ENCODE data around the gene PPIP5K2. TPM values are rescaled to one million over a fixed set of nuclear protein-coding genes. Genes with fewer than 3 reads are reported as not detected.

PPIP5K2 gene
- total RNA-seq, 1 donor from 2014 or later: 20.3 TPM

GRCh38 chr5:103102234-103102633 is 17.9 kb upstream of the PPIP5K2 start:
- DNase-seq (ENCODE audit: low read depth): no peak
- Histone ChIP-seq H3K36me3 (ENCODE audit: control insufficient read depth, insufficient read depth, low read length) (no peaks in the 10 kb centered on the region), H3K27me3 (ENCODE audit: control insufficient read depth, insufficient read depth, low read length) (no peaks in the 10 kb centered on the region), H3K4me3 (ENCODE audit: low read depth, low read length) (no peak overlapping the region)
- TF ChIP-seq CTCF (IDR thresholded peaks at IDR 0.05; ENCODE audit: insufficient read depth, low read length, severe bottlenecking): no peak
- FAIRE-seq: no peak

DNA sequence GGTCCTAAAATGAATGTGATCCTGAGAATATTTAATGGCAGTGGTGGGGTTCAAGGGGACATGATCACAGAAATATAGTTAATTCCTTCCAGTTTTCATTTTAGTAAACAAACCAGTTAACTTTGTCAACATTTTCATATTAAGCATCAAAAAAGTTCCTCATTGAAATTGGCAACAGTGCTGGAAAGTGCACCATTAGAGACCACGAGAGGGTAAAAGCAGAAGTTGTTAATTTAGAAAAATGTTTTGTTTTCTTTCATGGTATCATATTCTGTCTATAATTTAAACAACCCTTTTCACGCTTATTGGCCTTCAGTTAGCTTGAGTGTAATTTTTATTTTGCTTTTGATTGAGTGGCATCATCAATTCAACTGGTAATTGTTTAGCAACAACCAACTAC is 12.0 kb upstream of the PPIP5K2 start:
- no peak overlapping the region for H3K4me3 ChIP-seq (ENCODE audit: low read depth, low read length)
- DNase-seq (ENCODE audit: low read depth): no peak
- no peaks in the 10 kb centered on the region for H3K36me3 ChIP-seq (ENCODE audit: control insufficient read depth, insufficient read depth, low read length)
- TF ChIP-seq CTCF (IDR thresholded peaks at IDR 0.05; ENCODE audit: insufficient read depth, low read length, severe bottlenecking): no peak
- no peak for FAIRE-seq
- no peaks in the 10 kb centered on the region for H3K27me3 ChIP-seq (ENCODE audit: control insufficient read depth, insufficient read depth, low read length)

GRCh38 chr5:103109277-103109676 is 10.8 kb upstream of the PPIP5K2 start:
- FAIRE-seq (no peak), DNase-seq (ENCODE audit: low read depth) (no peak)
- H3K36me3 ChIP-seq (ENCODE audit: control insufficient read depth, insufficient read depth, low read length): no peaks in the 10 kb centered on the region
- TF ChIP-seq CTCF (IDR thresholded peaks at IDR 0.05; ENCODE audit: insufficient read depth, low read length, severe bottlenecking): no peak
- H3K27me3 ChIP-seq (ENCODE audit: control insufficient read depth, insufficient read depth, low read length): no peaks in the 10 kb centered on the region
- H3K4me3 ChIP-seq (ENCODE audit: low read depth, low read length): no peak overlapping the region

GRCh38 chr5:103110403-103110802 is 9.7 kb upstream of the PPIP5K2 start:
- Histone ChIP-seq H3K27me3 (ENCODE audit: control insufficient read depth, insufficient read depth, low read length) (no peaks in the 10 kb centered on the region), H3K4me3 (ENCODE audit: low read depth, low read length) (no peak overlapping the region), H3K36me3 (ENCODE audit: control insufficient read depth, insufficient read depth, low read length) (no peaks in the 10 kb centered on the region)
- FAIRE-seq (no peak), DNase-seq (ENCODE audit: low read depth) (no peak)
- TF ChIP-seq CTCF (IDR thresholded peaks at IDR 0.05; ENCODE audit: insufficient read depth, low read length, severe bottlenecking): no peak

DNA sequence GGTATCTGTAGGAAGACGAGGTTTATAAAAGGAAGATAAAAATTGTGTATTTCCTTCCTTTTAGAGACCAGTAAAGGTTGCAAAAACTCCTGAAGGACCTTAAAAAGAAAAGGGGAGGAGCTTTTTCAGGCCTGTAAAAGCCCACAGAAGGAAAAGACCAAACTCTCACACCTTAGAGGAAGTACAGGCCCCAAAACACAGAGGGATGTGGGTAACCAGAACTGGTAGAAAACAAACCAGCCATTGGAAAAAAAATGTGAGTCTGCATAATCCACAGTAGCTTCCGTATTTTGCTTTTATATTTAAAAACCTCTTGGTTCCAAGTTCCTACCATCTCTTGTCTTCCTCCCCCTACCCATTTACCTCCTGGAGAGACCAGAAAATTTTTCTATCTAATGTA is 8.6 kb upstream of the PPIP5K2 start:
- no peak for TF ChIP-seq CTCF (IDR thresholded peaks at IDR 0.05; ENCODE audit: insufficient read depth, low read length, severe bottlenecking)
- Histone ChIP-seq H3K4me3 (ENCODE audit: low read depth, low read length) (no peak overlapping the region), H3K27me3 (ENCODE audit: control insufficient read depth, insufficient read depth, low read length) (no peaks in the 10 kb centered on the region), H3K36me3 (ENCODE audit: control insufficient read depth, insufficient read depth, low read length) (no peaks in the 10 kb centered on the region)
- DNase-seq (ENCODE audit: low read depth): no peak
- FAIRE-seq: no peak

DNA sequence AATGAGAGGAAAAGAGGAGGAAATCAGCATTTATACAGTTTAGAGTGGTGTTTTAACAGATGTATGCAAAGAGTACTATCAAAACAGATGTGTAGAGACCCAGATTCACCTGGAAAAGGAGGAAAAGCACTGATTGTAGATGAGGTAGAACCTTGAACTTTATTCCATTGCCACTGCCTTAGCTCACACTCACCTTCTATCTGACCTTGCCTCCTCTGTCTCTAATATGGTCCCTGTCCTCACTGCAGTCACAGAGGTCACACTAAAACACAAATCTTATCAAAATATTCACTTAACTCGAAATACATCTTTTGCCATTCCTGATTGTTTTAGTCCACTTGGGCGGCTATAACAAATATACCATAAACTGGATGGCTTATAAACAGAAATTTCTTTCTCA is 7.2 kb upstream of the PPIP5K2 start:
- Histone ChIP-seq H3K4me3 (ENCODE audit: low read depth, low read length) (no peak overlapping the region), H3K27me3 (ENCODE audit: control insufficient read depth, insufficient read depth, low read length) (no peaks in the 10 kb centered on the region), H3K36me3 (ENCODE audit: control insufficient read depth, insufficient read depth, low read length) (no peaks in the 10 kb centered on the region)
- TF ChIP-seq CTCF (IDR thresholded peaks at IDR 0.05; ENCODE audit: insufficient read depth, low read length, severe bottlenecking): no peak
- DNase-seq (ENCODE audit: low read depth) (no peak), FAIRE-seq (no peak)
